Activated effector memory CD4-positive, alpha-beta T cell treated with anti-CD3 and anti-CD28 coated beads, Interleukin-2, amount 50 U/mL, for 16 hours (primary cell): ENCODE data around the gene LRRC8C.
A peak's percentile ranks its signal among the peaks of the same experiment; 100 is the strongest.
"Not testable (repeated sequence)": the region's sequence is repeated elsewhere in the genome, so short reads cannot be mapped to it uniquely, and the experiment has no call there.

ENCODE experiments used
- DNase-seq: peaks from one replicate; pipeline ENCODE4 v3.0.0-alpha.2; 2020

The LRRC8C gene

GRCh38 chr1:89608319-89608983, 24.5 kb upstream of the LRRC8C start:
- DNase-seq, result peak; percentile 89

DNA sequence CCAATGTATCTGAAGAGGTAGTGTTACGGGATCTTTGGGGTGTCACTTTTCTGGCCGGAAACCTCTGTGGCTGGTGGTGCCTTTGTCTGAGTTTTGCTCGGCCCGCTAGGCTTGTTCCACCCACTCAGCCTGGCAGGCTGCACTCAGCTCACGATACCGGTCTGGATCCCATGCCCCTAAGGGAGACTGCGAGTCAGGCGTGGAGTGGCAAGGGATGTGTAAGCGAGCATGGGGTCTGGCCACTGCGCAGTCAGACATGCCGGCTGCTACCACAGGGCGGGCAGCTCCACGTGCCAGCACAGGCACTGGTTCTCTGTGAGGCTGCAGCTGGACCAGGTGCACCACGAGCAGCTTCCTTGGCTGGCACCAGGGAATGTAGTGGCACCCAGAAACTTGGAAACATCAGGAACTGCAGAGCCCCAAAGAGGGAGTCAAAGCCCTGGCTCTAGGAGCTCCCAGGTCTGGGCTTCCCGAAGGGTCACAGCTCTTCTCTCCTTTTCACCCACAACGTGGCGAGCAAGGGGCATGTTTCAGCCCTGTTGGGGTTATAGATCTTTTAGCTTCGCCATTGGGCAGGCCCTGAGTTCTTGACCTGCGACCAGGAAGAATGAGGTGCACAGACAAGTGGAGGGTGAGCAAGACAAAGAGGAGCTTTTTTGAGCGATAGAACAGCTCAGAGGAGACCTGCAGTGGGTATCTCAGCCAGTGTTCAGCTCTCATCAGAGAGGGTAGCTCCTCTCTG, 23.8 kb upstream of the LRRC8C start:
- DNase-seq, result peak; percentile 86

DNA sequence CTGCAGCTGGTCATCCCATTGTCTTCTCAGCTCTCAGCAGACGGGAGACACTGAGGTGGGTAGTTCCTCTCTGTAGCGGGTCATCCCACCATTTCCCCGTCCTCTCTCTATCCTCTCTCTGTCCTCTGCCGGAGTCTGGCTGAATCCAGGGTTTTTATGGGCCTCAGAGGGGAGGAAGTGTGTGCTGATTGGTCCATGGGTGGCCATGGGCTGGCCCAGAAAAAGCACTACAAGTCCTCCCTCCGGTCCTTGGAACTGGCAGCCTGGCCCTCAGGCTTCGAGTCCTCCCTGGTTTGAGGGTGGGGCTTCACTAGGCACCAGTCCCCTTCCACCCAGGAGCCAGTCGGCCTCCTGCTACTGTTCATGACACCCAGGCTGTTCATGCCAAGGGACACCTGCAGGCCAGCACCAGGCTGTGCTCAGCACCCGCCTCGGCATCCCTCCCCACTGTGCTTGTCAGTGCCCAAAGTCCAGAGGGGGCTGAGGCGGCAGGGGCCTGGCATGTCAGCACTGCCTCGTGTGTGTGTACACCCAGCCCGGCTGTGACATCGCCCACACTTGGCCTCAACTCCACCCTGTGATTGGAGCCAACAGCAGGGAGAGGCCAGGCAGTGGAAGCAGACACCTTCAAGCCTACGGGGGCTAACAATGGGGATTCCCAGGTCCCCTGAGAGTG, 23.0 kb upstream of the LRRC8C start:
- DNase-seq, result peak; percentile 79

- DNase-seq, result peak; percentile 81
These were observed 22.4 kb upstream of the LRRC8C start for GRCh38 chr1:89610457-89611011.

DNA sequence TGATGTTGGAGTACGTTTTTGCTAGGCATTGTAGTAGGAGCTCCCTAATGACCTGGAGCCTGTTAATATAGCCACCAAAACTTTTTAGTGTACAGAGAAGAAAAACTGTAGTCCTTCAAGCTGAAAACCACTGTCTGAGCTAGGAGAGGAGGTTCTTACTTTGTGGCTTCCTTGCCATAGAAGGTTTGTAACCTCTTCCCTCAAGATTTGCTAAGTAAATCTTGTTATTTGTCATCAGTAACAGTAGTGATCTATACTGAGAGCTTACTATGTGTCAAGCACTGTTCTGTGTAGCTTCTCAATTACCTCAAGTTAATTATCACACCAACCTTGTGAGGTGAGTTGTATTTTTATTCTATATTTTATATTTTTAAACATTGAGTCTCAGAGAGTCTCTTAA, 21.2 kb upstream of the LRRC8C start:
- DNase-seq, result no peak

GRCh38 chr1:89613928-89614327, 19.0 kb upstream of the LRRC8C start:
- DNase-seq, result no peak

GRCh38 chr1:89615676-89616598, 17.0 kb upstream of the LRRC8C start:
- peak; percentile 70 for DNase-seq

DNA sequence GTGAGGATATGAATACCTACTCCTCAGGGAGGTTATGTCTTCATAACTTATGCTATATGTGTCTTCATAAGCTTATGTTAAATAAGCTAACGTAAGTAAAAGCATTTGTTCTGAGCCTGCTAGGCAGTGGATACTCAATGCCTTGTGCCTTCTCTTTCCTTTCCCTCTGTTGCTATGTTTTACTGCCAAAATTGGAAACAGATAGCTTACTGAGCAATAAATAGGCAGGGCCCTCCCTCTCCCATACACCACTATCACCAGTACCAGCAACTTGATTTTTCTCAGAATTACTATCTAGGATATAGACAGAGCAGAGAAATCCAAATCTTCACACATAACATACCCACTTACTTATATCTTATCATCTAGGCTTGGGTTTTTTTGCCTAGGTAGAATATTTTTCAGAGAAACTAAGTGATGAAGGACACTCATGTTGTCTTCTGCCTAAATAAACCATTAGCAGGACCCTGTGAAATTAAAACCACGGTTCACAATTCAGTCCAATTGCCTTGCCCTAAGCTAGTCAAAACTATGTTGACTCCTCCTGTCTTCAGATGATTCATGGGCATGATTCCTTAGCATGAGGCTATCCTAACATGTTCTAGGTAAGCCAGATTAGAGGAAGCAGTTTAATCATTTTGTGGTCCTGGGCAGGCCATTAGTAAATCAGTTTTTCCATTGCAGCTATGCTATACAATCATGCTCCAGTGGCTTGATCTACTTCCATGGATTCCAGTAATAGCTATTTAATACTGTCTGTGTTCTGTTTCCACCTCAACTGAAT, 15.9 kb upstream of the LRRC8C start:
- DNase-seq, result no peak

- DNase-seq, result no peak
These were observed 12.3 kb upstream of the LRRC8C start for GRCh38 chr1:89620664-89621063.

GRCh38 chr1:89622895-89623294, 10.0 kb upstream of the LRRC8C start:
- DNase-seq, result no peak

DNA sequence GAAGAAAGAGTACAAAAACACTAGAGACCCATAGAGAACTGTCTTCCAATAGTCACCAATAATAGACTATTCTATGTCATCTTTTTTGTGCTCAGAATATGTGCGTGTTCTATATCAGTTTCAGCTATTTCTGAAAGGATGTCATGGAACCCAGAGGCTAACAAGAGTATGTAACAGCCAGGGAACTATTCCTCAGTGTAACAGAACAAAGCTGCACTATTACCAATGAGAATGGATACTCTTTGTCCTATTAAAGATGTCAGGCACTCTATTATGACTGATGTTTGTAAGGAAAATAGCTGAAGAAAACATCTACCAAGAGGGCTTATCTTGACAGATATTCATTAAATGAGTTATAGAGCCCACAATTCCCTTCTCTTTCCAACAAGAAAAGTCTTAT, 8.6 kb upstream of the LRRC8C start:
- DNase-seq, result no peak

DNA sequence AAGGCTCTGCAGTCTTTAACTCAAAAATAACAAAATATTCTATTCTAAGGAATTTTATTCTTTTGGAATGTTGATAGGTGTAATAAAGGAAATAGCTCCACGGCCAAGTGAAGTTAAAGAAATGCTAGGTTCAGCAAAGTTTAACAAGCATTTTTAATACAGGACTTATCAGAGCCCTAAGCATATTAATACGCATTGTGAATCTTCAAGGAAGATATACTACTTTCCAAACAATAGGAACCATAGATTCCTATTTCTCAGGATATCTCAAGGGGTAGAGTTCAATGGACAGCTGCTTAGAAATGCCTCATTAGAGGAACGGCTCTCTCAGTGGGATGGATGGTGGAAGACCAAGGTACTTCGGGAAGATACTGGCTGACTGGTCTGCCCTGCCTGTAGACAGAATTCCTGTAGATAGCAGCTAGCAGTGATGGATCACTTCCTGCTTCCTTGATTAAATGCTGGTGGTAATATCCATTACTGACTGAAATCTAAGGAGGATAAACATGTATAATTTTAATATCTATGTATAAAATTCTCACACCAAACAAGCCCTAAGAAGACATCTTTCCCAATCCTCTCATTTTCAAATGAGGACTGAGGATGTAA, 8.1 kb upstream of the LRRC8C start:
- DNase-seq, result no peak

- DNase-seq, result no peak
These were observed 5.3 kb upstream of the LRRC8C start for GRCh38 chr1:89627596-89627962.

DNA sequence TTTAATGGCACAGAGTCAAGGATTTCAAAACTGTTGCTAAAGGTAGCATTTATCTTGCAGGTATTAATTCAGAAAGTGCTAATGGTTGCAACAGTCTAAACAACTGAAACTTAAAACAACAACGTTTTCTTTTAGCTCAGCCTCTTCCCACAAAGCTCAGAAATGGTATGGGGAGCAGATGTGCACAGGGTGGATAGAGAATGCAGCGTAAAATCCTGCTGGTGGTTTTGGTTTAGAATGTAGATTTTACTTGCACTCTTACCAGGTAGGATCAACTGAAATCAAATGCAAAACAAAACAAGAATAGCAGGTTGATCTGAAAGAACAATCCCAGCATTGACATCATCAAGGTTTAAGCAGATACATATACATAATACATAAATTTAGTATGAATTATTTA, 3.8 kb upstream of the LRRC8C start:
- no peak for DNase-seq

GRCh38 chr1:89629600-89629999, 3.3 kb upstream of the LRRC8C start:
- DNase-seq, result not testable (repeated sequence)

GRCh38 chr1:89630048-89630447, 2.9 kb upstream of the LRRC8C start:
- no peak for DNase-seq

DNA sequence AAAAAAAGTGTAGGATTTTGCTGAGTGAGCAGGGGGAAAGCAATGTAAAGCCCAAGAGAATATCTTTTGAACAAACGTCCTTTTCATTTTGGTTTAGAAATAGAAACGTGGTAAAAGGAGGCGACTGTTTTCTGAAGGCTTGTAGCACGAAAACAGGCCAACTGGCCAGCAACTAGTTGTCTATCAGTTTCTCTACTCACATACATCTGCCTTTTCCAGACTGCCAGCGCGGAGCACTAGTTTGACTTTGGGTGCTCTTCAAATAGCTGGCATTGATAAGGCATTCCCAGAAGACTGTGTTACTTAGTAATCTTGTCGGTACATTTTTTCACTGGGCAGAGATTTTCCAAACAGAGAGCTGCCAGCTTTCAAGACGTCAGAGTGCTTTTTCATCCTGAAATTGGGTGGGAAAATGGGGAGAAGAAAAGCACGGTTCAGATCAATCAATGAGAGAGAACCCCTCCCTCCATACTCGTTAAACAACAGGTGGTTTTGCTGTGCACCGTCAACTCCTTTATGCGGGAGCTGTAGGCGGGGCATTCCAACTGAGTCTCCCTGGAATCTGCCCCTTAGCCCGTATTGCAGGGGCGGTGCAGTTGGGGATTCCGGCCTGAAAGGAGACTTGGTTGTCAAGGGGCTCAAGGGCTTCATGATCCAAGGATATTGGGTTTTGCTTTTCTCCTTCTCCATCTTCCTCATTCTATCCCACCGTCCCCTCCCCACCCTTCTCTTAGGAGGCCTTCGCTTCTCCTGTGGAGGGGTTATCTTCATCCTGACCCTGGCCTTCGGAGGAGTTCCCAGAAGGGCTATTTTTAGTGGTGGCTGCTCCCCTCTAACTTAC, 884 bp upstream of the LRRC8C start:
- no peak for DNase-seq

DNA sequence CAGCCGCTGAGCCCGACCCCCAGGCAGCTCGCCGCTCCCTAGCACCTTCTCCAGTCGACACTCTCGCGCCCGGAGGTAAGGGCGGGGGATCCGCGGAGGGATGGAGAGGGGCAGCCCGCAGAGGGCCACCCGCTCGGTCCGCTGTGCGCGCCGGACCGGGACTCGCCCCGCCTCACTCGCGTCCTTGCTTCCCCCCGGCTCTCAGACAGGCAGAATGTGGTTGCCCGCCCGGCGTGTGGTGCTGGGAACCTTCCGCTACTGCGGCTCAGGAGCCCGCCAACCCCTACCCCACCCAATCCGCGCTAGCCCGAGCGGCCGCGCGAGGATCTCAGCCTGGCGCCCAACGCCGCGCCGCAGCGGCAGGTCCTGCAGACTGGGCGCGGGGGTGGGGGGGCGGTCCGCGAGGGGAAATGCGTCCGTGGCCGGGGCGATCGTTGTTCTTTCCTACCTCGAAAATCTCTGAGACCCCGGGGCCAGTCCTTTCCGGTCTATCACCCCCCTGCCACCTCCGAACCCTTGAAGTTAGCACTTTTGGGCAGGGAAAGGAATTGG, 404 bp downstream of the LRRC8C start:
- peak; percentile 85 for DNase-seq

DNA sequence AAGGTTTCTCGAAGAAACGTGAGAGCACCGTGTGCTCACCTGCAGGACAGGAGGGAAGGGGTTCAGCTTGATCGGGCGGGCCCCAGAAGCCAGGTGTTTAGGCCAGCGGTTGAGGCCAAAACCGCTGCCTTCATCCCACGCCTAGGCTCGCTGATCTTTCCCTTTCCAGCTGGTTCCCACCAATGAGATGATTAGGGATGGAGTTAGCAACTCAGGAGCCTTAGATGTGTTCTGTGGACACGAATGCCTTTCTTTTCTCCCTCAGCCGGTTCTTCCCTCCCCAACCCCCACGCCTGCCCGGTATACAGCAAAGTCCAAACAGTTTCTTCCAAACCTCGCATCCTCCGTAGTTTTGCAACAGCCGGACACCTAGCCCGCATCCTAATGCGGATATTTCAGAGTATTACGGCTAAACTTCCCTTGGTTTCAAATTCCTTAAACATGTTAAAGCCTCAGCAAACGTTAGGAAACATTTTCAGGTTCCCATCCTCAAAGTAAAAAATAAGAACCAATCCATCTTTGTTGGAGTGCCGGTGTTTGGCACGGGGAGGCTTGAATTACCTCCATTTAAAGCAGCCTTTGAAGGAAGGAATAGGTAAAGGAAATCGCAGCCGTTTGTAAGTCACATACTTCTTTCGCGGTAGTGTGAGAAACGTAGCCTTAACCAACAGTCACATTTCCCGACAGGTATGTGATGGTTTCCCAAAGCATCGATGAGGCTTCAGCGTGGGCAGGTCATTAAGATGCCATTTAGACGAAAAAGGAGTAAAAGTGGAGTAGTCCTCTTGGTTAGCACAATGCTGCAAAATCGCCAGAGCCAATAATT, 1.1 kb downstream of the LRRC8C start:
- DNase-seq, result peak; percentile 75
